Epithelial cell of esophagus (primary cell): ENCODE results near the gene CHID1.

ENCODE experiments used
- DNase-seq: peaks from one replicate; pipeline ENCODE4 v3.0.0; 2010; ENCODE audit warnings: low read depth
- H3K4me3 ChIP-seq: 2 replicates; pipeline ENCODE4 v1.5.1; 2011; ENCODE audit warnings: mild to moderate bottlenecking, low read length, control low read depth
- CTCF ChIP-seq: IDR thresholded peaks from 2 replicates; pipeline ENCODE4 v1.5.1; 2011; ENCODE audit warnings: low read depth, mild to moderate bottlenecking, low read length, control low read depth, inconsistent platforms; ENCODE audit not compliant: insufficient read depth; ENCODE audit errors: missing control alignments

Gene CHID1

GRCh38 chr11:944711-945470 lies 34.3 kb upstream of the CHID1 start:
- H3K4me3 ChIP-seq = no peak overlapping the region
- DNase-seq = no peak
- TF ChIP-seq CTCF = no peak

GRCh38 chr11:942823-943222 lies 32.2 kb upstream of the CHID1 start:
- no peak overlapping the region for H3K4me3 ChIP-seq
- peak; percentile 82 for DNase-seq
- TF ChIP-seq CTCF = no peak

- no peak for TF ChIP-seq CTCF
- DNase-seq = no peak
- H3K4me3 ChIP-seq = no peak overlapping the region
Observed at GRCh38 chr11:940496-941135, 30.0 kb upstream of the CHID1 start.

GRCh38 chr11:937841-938261 lies 27.2 kb upstream of the CHID1 start:
- no peak for DNase-seq
- no peak for TF ChIP-seq CTCF
- no peak overlapping the region for H3K4me3 ChIP-seq

- DNase-seq = no peak
- no peak overlapping the region for H3K4me3 ChIP-seq
- no peak for TF ChIP-seq CTCF
Observed at GRCh38 chr11:936199-936598, 25.6 kb upstream of the CHID1 start.

GRCh38 chr11:934527-934926 lies 23.9 kb upstream of the CHID1 start:
- H3K4me3 ChIP-seq = no peak overlapping the region
- no peak for TF ChIP-seq CTCF
- DNase-seq = no peak
